ENCODE data around the gene TTC9. TPM values are rescaled to one million over a fixed set of nuclear protein-coding genes. Genes with fewer than 3 reads are reported as not detected.

TTC9 gene
- total and polyA plus RNA-seq, 12 donors = 0.74 to 4.1 (median 1.7) TPM

DNA sequence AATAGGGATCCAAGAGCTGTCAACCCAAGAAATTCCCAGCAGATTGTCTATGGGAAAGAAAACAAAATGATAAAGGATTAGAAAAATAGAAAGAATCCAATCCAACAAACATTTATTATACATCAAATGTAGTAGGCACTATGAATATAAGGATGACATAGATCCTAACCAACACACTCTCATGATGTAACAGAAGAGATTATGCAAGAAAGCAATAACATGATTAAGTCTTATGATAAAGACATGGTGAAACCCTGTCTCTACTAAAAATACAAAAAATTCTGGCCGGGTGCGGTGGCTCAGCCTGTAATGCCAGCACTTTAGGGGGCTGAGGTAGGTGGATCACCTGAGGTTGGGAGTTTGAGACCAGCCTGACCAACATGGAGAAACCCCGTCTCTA is 44.0 kb upstream of the TTC9 start:
- Histone ChIP-seq H3K36me3 (replicated peaks in 1 of 2) (peaks cover 0 to 37% of the 10 kb centered on the region in 2 donors), H3K9me3 (replicated peaks in 1 of 3) (no peaks in the 10 kb centered on the region), H3K4me1 (replicated peaks in 1 of 2) (peaks cover 12 to 20% of the 10 kb centered on the region in 2 donors), H3K27ac (no peak overlapping the region), H3K27me3 (no peaks in the 10 kb centered on the region), H3K4me3 (no peak overlapping the region)
- 87 to 95% (median 89%) methylated on average over 3 of the region's 3 CpGs for WGBS, 4 donors
- TF ChIP-seq, protein P1, sequence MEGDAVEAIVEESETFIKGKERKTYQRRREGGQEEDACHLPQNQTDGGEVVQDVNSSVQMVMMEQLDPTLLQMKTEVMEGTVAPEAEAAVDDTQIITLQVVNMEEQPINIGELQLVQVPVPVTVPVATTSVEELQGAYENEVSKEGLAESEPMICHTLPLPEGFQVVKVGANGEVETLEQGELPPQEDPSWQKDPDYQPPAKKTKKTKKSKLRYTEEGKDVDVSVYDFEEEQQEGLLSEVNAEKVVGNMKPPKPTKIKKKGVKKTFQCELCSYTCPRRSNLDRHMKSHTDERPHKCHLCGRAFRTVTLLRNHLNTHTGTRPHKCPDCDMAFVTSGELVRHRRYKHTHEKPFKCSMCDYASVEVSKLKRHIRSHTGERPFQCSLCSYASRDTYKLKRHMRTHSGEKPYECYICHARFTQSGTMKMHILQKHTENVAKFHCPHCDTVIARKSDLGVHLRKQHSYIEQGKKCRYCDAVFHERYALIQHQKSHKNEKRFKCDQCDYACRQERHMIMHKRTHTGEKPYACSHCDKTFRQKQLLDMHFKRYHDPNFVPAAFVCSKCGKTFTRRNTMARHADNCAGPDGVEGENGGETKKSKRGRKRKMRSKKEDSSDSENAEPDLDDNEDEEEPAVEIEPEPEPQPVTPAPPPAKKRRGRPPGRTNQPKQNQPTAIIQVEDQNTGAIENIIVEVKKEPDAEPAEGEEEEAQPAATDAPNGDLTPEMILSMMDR (IDR thresholded peaks at IDR 0.05) = no peak
- TF ChIP-seq POLR2A (IDR thresholded peaks at IDR 0.05) = no peak
- no peak for DNase-seq
- intact Hi-C loops (cut with DNase I) = no loop called here

DNA sequence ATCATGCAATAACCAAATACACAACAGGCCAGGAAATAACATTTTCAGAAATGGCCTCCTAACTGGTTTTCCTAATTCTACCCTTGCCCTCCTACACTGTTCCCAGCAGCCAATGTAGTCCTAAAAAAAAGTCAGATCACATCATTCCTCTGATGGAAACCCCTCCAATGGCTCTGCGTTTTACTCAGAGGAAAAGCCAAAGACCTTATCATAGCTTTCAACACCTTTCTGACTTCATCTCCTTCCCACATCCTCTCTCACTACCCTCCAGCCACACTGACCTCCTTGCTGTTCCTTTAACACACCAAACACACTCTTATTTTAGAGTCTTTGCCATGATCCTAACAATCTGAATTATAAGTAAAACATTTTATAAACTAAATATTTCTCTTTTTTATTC is 42.4 kb upstream of the TTC9 start:
- Histone ChIP-seq H3K27ac (no peak overlapping the region), H3K36me3 (replicated peaks in 1 of 2) (peaks cover 0 to 21% of the 10 kb centered on the region in 2 donors), H3K4me1 (replicated peaks in 1 of 2) (peaks cover 12 to 20% of the 10 kb centered on the region in 2 donors), H3K9me3 (replicated peaks in 1 of 3) (no peaks in the 10 kb centered on the region), H3K27me3 (no peaks in the 10 kb centered on the region), H3K4me3 (peak overlapping the region in 1 of 4 donors; percentile 87)
- DNase-seq = no peak
- TF ChIP-seq, protein P1 (IDR thresholded peaks at IDR 0.05) = no peak
- no peak for TF ChIP-seq POLR2A (IDR thresholded peaks at IDR 0.05)
- 21 to 48% (median 35%) methylated on average over 1 of the region's 1 CpG for WGBS, 4 donors
- intact Hi-C loops (cut with DNase I) = no loop called here

DNA sequence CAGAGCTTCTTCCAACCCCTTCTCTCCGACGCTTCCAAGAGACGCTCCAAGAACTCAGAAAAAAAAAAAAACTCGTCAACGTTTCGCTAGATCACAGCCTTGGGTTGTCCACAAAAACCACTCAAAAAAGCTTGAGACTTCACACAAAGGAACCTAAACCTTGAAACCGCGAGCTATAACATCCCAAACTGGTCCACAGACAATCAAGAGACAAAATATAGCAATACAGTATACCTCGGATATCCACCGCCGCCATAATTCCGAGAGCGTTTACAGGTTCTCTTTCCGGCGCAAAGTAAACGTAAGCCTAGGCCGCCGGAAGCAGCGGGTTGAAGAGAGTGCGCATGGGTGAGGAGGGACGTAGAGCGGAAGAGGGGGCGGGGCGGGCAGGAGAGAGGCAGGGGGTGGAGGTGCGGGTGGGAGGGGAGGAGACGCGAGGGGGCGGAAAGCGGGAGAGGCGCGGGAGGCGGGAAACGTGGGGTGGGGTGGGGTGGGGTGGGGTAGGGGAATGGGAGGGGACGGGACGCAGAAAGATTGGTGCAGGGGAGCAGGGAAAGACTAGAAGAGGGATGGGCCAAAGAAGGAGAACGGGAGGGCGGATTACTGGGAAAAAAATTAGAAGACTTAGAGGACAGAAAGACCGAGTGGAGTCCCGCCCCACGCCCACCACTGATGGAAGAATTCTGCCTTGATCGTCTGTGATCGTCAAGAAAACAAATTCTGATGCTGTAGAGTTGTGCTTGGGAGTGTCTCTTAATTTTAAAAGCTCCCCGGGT is 41.1 kb upstream of the TTC9 start, which contains the start of gene MED6:
TSS of gene MED6 (minus strand) at position 274 of the 776 bp plus-strand sequence. CDS start at position 256, 18 bp downstream.
- Histone ChIP-seq H3K27me3 (no peaks in the 10 kb centered on the region), H3K9me3 (replicated peaks in 1 of 3) (no peaks in the 10 kb centered on the region), H3K4me3 (peak within 1 kb of the TSS; percentile 64 to 98 (median 82)), H3K36me3 (replicated peaks in 1 of 2) (peaks cover 0 to 10% of the 10 kb centered on the region in 2 donors), H3K4me1 (replicated peaks in 1 of 2) (peaks cover 12 to 20% of the 10 kb centered on the region in 2 donors), H3K27ac (peak within 1 kb of the TSS in 4 of 5 donors; percentile 48 to 73 (median 71))
- peak; percentile 91 to 97 (median 94) for DNase-seq
- TF ChIP-seq, protein P1 (IDR thresholded peaks at IDR 0.05) = no peak
- TF ChIP-seq POLR2A (IDR thresholded peaks at IDR 0.05) = peak in 1 of 2 donors; percentile 54
- 1% methylated on average over 34 to 43 of the region's 43 CpGs for WGBS, 4 donors
- intact Hi-C loops (cut with DNase I) = loop anchor here (10.0 kb wide), 3 partner anchors 114 to 776 kb away; no protein-coding TSS in a partner anchor

DNA sequence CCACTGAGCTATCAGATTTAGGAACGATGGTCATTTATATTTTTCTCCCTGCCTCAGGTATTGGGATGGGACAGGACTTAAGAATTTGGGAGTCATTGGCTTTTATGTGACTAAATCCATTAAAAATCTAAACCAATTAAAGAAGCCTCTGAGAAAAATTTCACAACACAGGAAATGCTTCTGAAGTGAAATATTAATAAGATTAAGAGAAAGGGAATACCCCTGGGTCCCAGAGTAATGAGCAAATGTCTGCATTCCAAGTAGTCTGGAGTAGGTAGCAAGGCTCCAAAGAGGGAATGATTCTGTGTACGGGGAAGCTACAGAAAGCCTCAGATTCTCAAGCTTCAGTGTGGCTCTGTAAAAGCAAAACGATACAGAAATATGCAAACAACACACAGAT is 40.6 kb upstream of the TTC9 start:
- TF ChIP-seq, protein P1 (IDR thresholded peaks at IDR 0.05) = no peak
- TF ChIP-seq POLR2A (IDR thresholded peaks at IDR 0.05) = no peak
- peak overlapping the region in 1 of 5 donors; percentile 70 for H3K27ac ChIP-seq
- intact Hi-C loops (cut with DNase I) = loop anchor here (10.0 kb wide), 3 partner anchors 114 to 776 kb away; no protein-coding TSS in a partner anchor

More for the DNA sequence above, 40.6 kb upstream of the TTC9 start:
- Histone ChIP-seq H3K36me3 (replicated peaks in 1 of 2) (peaks cover 0 to 4% of the 10 kb centered on the region in 2 donors), H3K27me3 (no peaks in the 10 kb centered on the region), H3K9me3 (replicated peaks in 1 of 3) (no peaks in the 10 kb centered on the region), H3K4me1 (replicated peaks in 1 of 2) (peaks cover 12 to 20% of the 10 kb centered on the region in 2 donors), H3K4me3 (peak overlapping the region in 2 of 4 donors; percentile 77 to 87)
- DNase-seq = no peak
- WGBS, 4 donors = 35 to 47% (median 40%) methylated on average over 3 of the region's 3 CpGs
